ENCODE data around the gene PITX2. TPM values are rescaled to one million over a fixed set of nuclear protein-coding genes. Genes with fewer than 3 reads are reported as not detected.

The PITX2 gene
- total RNA-seq (ENCODE audit: low replicate concordance) = 4.5 and 13.8 TPM in 2 replicates
- long read RNA-seq, transcript PITX2-204 (5 exons, 1,897 nt) = major isoform, 7 of 15 reads
- long read RNA-seq, transcript PITX2-203 (4 exons, 2,100 nt) = minor isoform, 5 of 15 reads
- long read RNA-seq, partial matches to known transcripts = 1 of 15 reads
- long read RNA-seq, other reads (novel, unspliced or antisense) = 1 of 15 reads

GRCh38 chr4:110622841-110623717 lies at the start of gene PITX2:
Gene PITX2 (minus strand): TSS chr4:110623077. CDS start chr4:110622460, 617 bp downstream.
- peaks cover 28% of the 10 kb centered on the region for H3K4me1 Mint-ChIP-seq (ENCODE audit: unreplicated experiment)
- H3K36me3 Mint-ChIP-seq = peaks cover 8% of the 10 kb centered on the region
- peak; percentile 97 for DNase-seq (ENCODE audit: extremely low spot score, unreplicated experiment)
- H3K27ac Mint-ChIP-seq = peak within 1 kb of the TSS; percentile 48
- TF ChIP-seq CTCF (conservative IDR thresholded peaks at IDR 0.05) = no peak
- H3K27me3 Mint-ChIP-seq = peaks cover 100% of the 10 kb centered on the region
- peak within 1 kb of the TSS; percentile 87 for H3K4me3 Mint-ChIP-seq
- H3K9me3 Mint-ChIP-seq = no peaks in the 10 kb centered on the region

GRCh38 chr4:110671679-110672078 lies 48.8 kb upstream of the PITX2 start:
- no peak overlapping the region for H3K27ac Mint-ChIP-seq
- H3K36me3 Mint-ChIP-seq = no peaks in the 10 kb centered on the region
- no peak overlapping the region for H3K4me3 Mint-ChIP-seq

GRCh38 chr4:110669663-110670062 lies 46.8 kb upstream of the PITX2 start:
- DNase-seq (ENCODE audit: extremely low spot score, unreplicated experiment) = no peak
- Mint-ChIP-seq H3K4me3 (no peak overlapping the region), H3K9me3 (no peaks in the 10 kb centered on the region), H3K27me3 (peaks cover 10% of the 10 kb centered on the region), H3K4me1 (ENCODE audit: unreplicated experiment) (no peaks in the 10 kb centered on the region), H3K27ac (no peak overlapping the region), H3K36me3 (no peaks in the 10 kb centered on the region)
- TF ChIP-seq CTCF (conservative IDR thresholded peaks at IDR 0.05) = no peak

More at GRCh38 chr4:110671679-110672078, 48.8 kb upstream of the PITX2 start:
- H3K9me3 Mint-ChIP-seq = no peaks in the 10 kb centered on the region
- TF ChIP-seq CTCF (conservative IDR thresholded peaks at IDR 0.05) = no peak
- no peaks in the 10 kb centered on the region for H3K4me1 Mint-ChIP-seq (ENCODE audit: unreplicated experiment)
- H3K27me3 Mint-ChIP-seq = peaks cover 13% of the 10 kb centered on the region
- no peak for DNase-seq (ENCODE audit: extremely low spot score, unreplicated experiment)

GRCh38 chr4:110668463-110669235 lies 45.8 kb upstream of the PITX2 start:
- no peaks in the 10 kb centered on the region for H3K36me3 Mint-ChIP-seq
- no peak overlapping the region for H3K27ac Mint-ChIP-seq
- H3K9me3 Mint-ChIP-seq = no peaks in the 10 kb centered on the region
- no peak for DNase-seq (ENCODE audit: extremely low spot score, unreplicated experiment)
- H3K4me1 Mint-ChIP-seq (ENCODE audit: unreplicated experiment) = no peaks in the 10 kb centered on the region
- TF ChIP-seq CTCF (conservative IDR thresholded peaks at IDR 0.05) = no peak
- no peak overlapping the region for H3K4me3 Mint-ChIP-seq
- H3K27me3 Mint-ChIP-seq = peaks cover 10% of the 10 kb centered on the region

GRCh38 chr4:110667670-110668069 lies 44.8 kb upstream of the PITX2 start:
- no peaks in the 10 kb centered on the region for H3K9me3 Mint-ChIP-seq
- no peaks in the 10 kb centered on the region for H3K4me1 Mint-ChIP-seq (ENCODE audit: unreplicated experiment)
- TF ChIP-seq CTCF (conservative IDR thresholded peaks at IDR 0.05) = no peak
- H3K4me3 Mint-ChIP-seq = no peak overlapping the region
- peaks cover 10% of the 10 kb centered on the region for H3K27me3 Mint-ChIP-seq
- no peaks in the 10 kb centered on the region for H3K36me3 Mint-ChIP-seq
- no peak overlapping the region for H3K27ac Mint-ChIP-seq
- no peak for DNase-seq (ENCODE audit: extremely low spot score, unreplicated experiment)

Data from type B pancreatic cell (in vitro differentiated cells).